ENCODE measurements around the gene AOC3. TPM values are rescaled to one million over a fixed set of nuclear protein-coding genes. Genes with fewer than 3 reads are reported as not detected.

The AOC3 gene
- total and polyA plus RNA-seq, 2 of the 13 experiments (the other 11 are each of a cell fraction or from before 2014, with no cell fraction given) = 8.7 to 51.7 TPM

DNA sequence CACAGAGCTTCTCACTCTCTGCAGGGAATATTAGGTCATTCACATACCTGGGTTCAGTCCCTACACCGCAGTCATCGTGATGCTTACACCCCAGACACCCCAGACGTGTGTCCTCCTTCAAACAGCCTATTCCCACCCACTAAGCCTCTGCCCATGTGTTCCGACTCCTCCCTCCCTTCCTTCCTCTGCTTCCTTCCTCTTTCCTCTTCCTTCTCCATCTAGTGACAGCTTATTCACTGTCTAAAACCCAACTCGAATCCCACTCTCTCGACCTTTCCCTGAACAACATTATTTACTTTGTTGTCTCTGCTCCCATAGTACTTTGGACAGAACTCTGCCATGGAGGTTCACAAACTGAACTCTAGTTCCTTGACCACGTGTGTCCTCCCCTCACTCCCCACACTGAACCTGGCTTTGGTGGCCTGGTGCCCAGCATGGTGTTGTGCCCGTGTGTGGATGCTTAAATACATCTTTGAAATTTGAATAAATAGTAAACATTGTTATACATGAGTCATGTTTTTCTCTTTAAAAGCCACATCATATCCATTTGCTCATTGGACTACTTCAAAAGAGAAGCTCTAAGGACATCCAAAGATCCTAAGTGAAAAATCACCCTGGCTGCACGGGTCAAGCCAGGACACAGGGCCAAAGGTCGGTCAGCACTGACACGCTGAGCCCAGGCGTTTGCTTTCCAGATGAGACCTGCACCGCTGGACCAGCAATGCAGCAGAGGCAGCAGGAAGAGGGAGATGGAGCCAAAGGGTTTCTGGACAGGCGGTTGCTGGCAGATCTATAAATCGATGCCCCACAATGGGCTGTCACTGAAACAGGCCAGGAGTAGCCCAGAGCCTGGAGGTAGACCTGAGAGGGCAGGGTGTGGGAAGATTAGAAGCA, 35.5 kb downstream of the AOC3 start (continued):
- TF ChIP-seq, protein P1, sequence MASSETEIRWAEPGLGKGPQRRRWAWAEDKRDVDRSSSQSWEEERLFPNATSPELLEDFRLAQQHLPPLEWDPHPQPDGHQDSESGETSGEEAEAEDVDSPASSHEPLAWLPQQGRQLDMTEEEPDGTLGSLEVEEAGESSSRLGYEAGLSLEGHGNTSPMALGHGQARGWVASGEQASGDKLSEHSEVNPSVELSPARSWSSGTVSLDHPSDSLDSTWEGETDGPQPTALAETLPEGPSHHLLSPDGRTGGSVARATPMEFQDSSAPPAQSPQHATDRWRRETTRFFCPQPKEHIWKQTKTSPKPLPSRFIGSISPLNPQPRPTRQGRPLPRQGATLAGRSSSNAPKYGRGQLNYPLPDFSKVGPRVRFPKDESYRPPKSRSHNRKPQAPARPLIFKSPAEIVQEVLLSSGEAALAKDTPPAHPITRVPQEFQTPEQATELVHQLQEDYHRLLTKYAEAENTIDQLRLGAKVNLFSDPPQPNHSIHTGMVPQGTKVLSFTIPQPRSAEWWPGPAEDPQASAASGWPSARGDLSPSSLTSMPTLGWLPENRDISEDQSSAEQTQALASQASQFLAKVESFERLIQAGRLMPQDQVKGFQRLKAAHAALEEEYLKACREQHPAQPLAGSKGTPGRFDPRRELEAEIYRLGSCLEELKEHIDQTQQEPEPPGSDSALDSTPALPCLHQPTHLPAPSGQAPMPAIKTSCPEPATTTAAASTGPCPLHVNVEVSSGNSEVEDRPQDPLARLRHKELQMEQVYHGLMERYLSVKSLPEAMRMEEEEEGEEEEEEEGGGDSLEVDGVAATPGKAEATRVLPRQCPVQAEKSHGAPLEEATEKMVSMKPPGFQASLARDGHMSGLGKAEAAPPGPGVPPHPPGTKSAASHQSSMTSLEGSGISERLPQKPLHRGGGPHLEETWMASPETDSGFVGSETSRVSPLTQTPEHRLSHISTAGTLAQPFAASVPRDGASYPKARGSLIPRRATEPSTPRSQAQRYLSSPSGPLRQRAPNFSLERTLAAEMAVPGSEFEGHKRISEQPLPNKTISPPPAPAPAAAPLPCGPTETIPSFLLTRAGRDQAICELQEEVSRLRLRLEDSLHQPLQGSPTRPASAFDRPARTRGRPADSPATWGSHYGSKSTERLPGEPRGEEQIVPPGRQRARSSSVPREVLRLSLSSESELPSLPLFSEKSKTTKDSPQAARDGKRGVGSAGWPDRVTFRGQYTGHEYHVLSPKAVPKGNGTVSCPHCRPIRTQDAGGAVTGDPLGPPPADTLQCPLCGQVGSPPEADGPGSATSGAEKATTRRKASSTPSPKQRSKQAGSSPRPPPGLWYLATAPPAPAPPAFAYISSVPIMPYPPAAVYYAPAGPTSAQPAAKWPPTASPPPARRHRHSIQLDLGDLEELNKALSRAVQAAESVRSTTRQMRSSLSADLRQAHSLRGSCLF (CRISPR knock-in tag; IDR thresholded peaks at IDR 0.05; ENCODE audit: borderline replicate concordance) = no peak
- 0 out of 2 replicates have a peak, but pooled peaks have one; percentile 32 for TF ChIP-seq PLSCR1 (CRISPR knock-in tag; IDR thresholded peaks at IDR 0.05; ENCODE audit: borderline replicate concordance)
- TF ChIP-seq IKZF1 (IDR thresholded peaks at IDR 0.05) = peak; percentile 98; the same call in 1 of the 2 replicates
- no peak for TF ChIP-seq ZBTB44 (CRISPR knock-in tag; IDR thresholded peaks at IDR 0.05)
- TF ChIP-seq ZNF607 (CRISPR knock-in tag; IDR thresholded peaks at IDR 0.05; ENCODE audit: borderline replicate concordance) = no peak
- TF ChIP-seq NR2F1 (CRISPR knock-in tag; IDR thresholded peaks at IDR 0.05) = peak; percentile 90 to 95
- TF ChIP-seq ATF5 (CRISPR knock-in tag; IDR thresholded peaks at IDR 0.05; ENCODE audit: low read depth) = 0 out of 2 replicates have a peak, but pooled peaks have one; percentile 73
- no peak for TF ChIP-seq ZMAT5 (CRISPR knock-in tag; IDR thresholded peaks at IDR 0.05; ENCODE audit: borderline replicate concordance, low read depth)
- no peak for TF ChIP-seq ZSCAN22 (CRISPR knock-in tag; IDR thresholded peaks at IDR 0.05)
- TF ChIP-seq MED13 (CRISPR knock-in tag; IDR thresholded peaks at IDR 0.05) = no peak
- TF ChIP-seq, protein P2, sequence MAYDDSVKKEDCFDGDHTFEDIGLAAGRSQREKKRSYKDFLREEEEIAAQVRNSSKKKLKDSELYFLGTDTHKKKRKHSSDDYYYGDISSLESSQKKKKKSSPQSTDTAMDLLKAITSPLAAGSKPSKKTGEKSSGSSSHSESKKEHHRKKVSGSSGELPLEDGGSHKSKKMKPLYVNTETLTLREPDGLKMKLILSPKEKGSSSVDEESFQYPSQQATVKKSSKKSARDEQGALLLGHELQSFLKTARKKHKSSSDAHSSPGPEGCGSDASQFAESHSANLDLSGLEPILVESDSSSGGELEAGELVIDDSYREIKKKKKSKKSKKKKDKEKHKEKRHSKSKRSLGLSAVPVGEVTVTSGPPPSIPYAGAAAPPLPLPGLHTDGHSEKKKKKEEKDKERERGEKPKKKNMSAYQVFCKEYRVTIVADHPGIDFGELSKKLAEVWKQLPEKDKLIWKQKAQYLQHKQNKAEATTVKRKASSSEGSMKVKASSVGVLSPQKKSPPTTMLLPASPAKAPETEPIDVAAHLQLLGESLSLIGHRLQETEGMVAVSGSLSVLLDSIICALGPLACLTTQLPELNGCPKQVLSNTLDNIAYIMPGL (CRISPR knock-in tag; IDR thresholded peaks at IDR 0.05; ENCODE audit: borderline replicate concordance in 1 of 2, low read depth in 1 of 2) = peak; percentile 21 to 71; a peak in 1 of 4 replicates
- no peak for TF ChIP-seq SRSF9 (IDR thresholded peaks at IDR 0.05; ENCODE audit: borderline replicate concordance, insufficient read depth, low read depth, low read length, poor library complexity, severe bottlenecking)
- no peak for TF ChIP-seq CCAR2 (optimal IDR thresholded peaks at IDR 0.05; ENCODE audit: low read depth, low read length)
- peak; percentile 81 for TF ChIP-seq TFE3 (CRISPR knock-in tag; IDR thresholded peaks at IDR 0.05)

Measured in HepG2 (cell line).